ENCODE data around the gene KRTAP20-3. TPM values are rescaled to one million over a fixed set of nuclear protein-coding genes. Genes with fewer than 3 reads are reported as not detected.

KRTAP20-3 gene
- total RNA-seq, 1 donor from 2014 or later: not detected

DNA sequence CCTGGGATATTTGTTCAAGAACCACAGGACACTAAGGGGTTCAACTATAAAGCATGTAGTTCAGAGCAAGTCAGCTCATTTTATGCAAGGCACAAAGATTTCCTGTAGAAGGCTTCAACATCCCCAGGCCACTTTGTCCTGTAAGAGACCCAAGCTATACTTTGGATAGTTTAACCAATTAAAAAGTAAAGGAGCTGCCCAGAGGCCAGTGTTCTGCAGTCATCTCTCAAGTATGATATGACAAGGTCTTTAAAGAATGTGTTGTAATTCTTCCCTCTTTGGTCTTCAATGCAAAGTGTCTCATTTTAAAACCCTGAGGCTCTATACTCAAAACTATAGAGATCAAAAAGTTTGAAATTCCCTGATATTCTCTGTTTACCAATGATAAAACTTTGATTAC, 34.1 kb downstream of the KRTAP20-3 start:
- Mint-ChIP-seq H3K27me3 (ENCODE audit: low read depth) (no peaks in the 10 kb centered on the region), H3K36me3 (no peaks in the 10 kb centered on the region), H3K9me3 (peaks cover 56% of the 10 kb centered on the region), H3K4me3 (no peak overlapping the region), H3K27ac (no peak overlapping the region), H3K4me1 (no peaks in the 10 kb centered on the region)
- DNase-seq (ENCODE audit: low spot score in 2 of 2, unreplicated experiment in 2 of 2): no peak
- TF ChIP-seq, protein P1, sequence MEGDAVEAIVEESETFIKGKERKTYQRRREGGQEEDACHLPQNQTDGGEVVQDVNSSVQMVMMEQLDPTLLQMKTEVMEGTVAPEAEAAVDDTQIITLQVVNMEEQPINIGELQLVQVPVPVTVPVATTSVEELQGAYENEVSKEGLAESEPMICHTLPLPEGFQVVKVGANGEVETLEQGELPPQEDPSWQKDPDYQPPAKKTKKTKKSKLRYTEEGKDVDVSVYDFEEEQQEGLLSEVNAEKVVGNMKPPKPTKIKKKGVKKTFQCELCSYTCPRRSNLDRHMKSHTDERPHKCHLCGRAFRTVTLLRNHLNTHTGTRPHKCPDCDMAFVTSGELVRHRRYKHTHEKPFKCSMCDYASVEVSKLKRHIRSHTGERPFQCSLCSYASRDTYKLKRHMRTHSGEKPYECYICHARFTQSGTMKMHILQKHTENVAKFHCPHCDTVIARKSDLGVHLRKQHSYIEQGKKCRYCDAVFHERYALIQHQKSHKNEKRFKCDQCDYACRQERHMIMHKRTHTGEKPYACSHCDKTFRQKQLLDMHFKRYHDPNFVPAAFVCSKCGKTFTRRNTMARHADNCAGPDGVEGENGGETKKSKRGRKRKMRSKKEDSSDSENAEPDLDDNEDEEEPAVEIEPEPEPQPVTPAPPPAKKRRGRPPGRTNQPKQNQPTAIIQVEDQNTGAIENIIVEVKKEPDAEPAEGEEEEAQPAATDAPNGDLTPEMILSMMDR (IDR thresholded peaks at IDR 0.05; ENCODE audit: unreplicated experiment): no peak

DNA sequence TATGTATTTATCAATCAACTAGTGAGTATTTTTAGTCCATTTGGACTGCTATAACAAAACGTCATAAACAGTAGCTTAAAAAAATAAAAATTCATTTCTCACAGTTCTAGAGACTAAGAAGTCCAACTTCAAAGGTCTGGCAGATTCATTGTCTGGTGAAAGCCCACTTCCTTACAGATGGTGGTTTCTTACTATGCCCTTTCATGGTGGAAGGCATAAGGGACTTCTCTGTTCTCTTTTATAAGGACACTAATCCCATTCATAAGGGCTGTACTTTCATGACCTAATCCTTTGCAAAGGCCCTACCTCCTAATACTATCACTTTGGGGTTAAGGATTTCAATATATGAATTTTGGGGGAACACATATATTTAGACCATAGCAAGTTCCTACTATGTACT, 37.9 kb downstream of the KRTAP20-3 start:
- H3K9me3 Mint-ChIP-seq: peaks cover 63% of the 10 kb centered on the region
- no peaks in the 10 kb centered on the region for H3K4me1 Mint-ChIP-seq
- H3K27ac Mint-ChIP-seq: no peak overlapping the region
- TF ChIP-seq, protein P1 (IDR thresholded peaks at IDR 0.05; ENCODE audit: unreplicated experiment): no peak
- DNase-seq (ENCODE audit: low spot score in 2 of 2, unreplicated experiment in 2 of 2): no peak
- H3K36me3 Mint-ChIP-seq: no peaks in the 10 kb centered on the region
- no peaks in the 10 kb centered on the region for H3K27me3 Mint-ChIP-seq (ENCODE audit: low read depth)
- no peak overlapping the region for H3K4me3 Mint-ChIP-seq

DNA sequence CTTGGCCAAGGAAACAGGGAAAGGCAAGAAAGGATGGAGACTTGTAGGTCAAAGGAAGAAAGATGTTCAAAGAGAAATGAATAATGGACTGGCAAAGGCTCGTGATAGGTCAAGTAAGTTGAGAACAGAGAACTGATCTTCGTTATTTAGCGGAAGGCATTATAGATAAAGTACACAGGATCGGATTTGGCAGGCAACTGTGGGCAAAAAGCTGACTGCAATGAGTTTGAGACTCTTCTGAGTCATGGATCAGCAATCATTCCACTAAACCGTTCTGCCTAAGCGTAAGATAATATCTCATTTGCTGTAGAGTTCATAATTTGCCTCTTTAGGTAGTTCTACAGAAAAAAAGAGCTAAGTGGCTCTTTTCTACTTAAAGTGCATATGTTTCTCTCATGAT, 41.8 kb downstream of the KRTAP20-3 start:
- TF ChIP-seq, protein P1 (IDR thresholded peaks at IDR 0.05; ENCODE audit: unreplicated experiment): no peak
- Mint-ChIP-seq H3K9me3 (peaks cover 39% of the 10 kb centered on the region), H3K4me1 (no peaks in the 10 kb centered on the region), H3K27ac (no peak overlapping the region), H3K36me3 (no peaks in the 10 kb centered on the region), H3K27me3 (ENCODE audit: low read depth) (peaks cover 3% of the 10 kb centered on the region), H3K4me3 (no peak overlapping the region)
- no peak for DNase-seq (ENCODE audit: low spot score in 2 of 2, unreplicated experiment in 2 of 2)

DNA sequence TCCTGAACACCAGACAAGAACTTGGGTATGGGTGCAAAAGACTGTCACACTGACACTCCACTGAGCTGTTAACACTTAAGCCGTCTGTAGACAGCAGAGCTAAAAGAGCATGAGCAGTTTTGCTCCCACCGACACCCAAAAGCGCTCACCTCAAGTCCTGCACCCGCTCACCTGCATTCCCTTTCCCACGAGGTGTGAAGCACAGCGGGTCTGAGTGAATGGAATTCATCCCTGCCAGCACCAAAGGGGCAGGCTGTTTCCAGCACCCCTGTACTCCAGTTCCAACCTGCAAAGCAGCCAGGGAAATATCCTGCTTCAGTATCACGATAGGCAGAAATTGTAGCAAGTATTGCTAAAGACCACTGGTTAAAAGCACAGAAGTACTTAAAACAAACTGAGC, 47.2 kb downstream of the KRTAP20-3 start:
- H3K27me3 Mint-ChIP-seq (ENCODE audit: low read depth): peaks cover 7% of the 10 kb centered on the region
- H3K4me3 Mint-ChIP-seq: no peak overlapping the region
- DNase-seq (ENCODE audit: low spot score in 2 of 2, unreplicated experiment in 2 of 2): no peak

More for the DNA sequence above, 47.2 kb downstream of the KRTAP20-3 start:
- H3K9me3 Mint-ChIP-seq: peaks cover 32% of the 10 kb centered on the region
- TF ChIP-seq, protein P1 (IDR thresholded peaks at IDR 0.05; ENCODE audit: unreplicated experiment): no peak
- no peak overlapping the region for H3K27ac Mint-ChIP-seq
- no peaks in the 10 kb centered on the region for H3K36me3 Mint-ChIP-seq
- H3K4me1 Mint-ChIP-seq: no peaks in the 10 kb centered on the region

Other genes starting within 250 kb of the KRTAP20-3 start
- gene KRTAP13-1, start 246.8 kb upstream of the KRTAP20-3 start, total RNA-seq: not detected in 3 replicates
- not detected in 3 replicates for gene KRTAP13-3, start 216.9 kb upstream of the KRTAP20-3 start, total RNA-seq
- not detected in 3 replicates for gene KRTAP13-4, start 212.6 kb upstream of the KRTAP20-3 start, total RNA-seq
- not detected in 3 replicates for gene KRTAP15-1, start 202.6 kb upstream of the KRTAP20-3 start, total RNA-seq
- gene KRTAP19-1, start 162.5 kb upstream of the KRTAP20-3 start, total RNA-seq: not detected in 3 replicates
- gene KRTAP19-2, start 155.4 kb upstream of the KRTAP20-3 start, total RNA-seq: not detected in 3 replicates
- gene KRTAP19-3, start 150.9 kb upstream of the KRTAP20-3 start, total RNA-seq: not detected in 3 replicates
- gene KRTAP19-4, start 145.7 kb upstream of the KRTAP20-3 start, total RNA-seq: not detected in 3 replicates
- gene KRTAP19-5, start 140.7 kb upstream of the KRTAP20-3 start, total RNA-seq: not detected in 3 replicates
- not detected in 3 replicates for gene KRTAP19-6, start 101.0 kb upstream of the KRTAP20-3 start, total RNA-seq
- not detected in 3 replicates for gene KRTAP19-7, start 81.5 kb upstream of the KRTAP20-3 start, total RNA-seq
- not detected in 3 replicates for gene KRTAP22-2, start 52.5 kb upstream of the KRTAP20-3 start, total RNA-seq
- not detected in 3 replicates for gene KRTAP6-3, start 50.4 kb upstream of the KRTAP20-3 start, total RNA-seq
- not detected in 3 replicates for gene KRTAP6-2, start 44.0 kb upstream of the KRTAP20-3 start, total RNA-seq
- not detected in 3 replicates for gene KRTAP22-1, start 41.8 kb upstream of the KRTAP20-3 start, total RNA-seq
- not detected in 3 replicates for gene KRTAP6-1, start 28.9 kb upstream of the KRTAP20-3 start, total RNA-seq
- not detected in 3 replicates for gene KRTAP20-1, start 26.4 kb upstream of the KRTAP20-3 start, total RNA-seq
- gene KRTAP20-4, start 22.2 kb upstream of the KRTAP20-3 start, total RNA-seq: not detected in 3 replicates
- gene KRTAP20-2, start 7.7 kb upstream of the KRTAP20-3 start, total RNA-seq: not detected in 3 replicates
- gene KRTAP21-3, start 75.9 kb downstream of the KRTAP20-3 start, total RNA-seq: not detected in 3 replicates
- not detected in 3 replicates for gene KRTAP21-2, start 104.4 kb downstream of the KRTAP20-3 start, total RNA-seq
- gene KRTAP21-1, start 112.6 kb downstream of the KRTAP20-3 start, total RNA-seq: not detected in 3 replicates
- not detected in 3 replicates for gene KRTAP8-1, start 170.4 kb downstream of the KRTAP20-3 start, total RNA-seq
- not detected in 3 replicates for gene KRTAP7-1, start 186.9 kb downstream of the KRTAP20-3 start, total RNA-seq
- not detected in 3 replicates for gene KRTAP11-1, start 238.7 kb downstream of the KRTAP20-3 start, total RNA-seq

Measured in mesothelial cell of epicardium (in vitro differentiated cells).